ENCODE data around the gene COLQ. TPM values are rescaled to one million over a fixed set of nuclear protein-coding genes. Genes with fewer than 3 reads are reported as not detected.

COLQ gene
- total RNA-seq, 1 donor from 2014 or later: 1.5 TPM

DNA sequence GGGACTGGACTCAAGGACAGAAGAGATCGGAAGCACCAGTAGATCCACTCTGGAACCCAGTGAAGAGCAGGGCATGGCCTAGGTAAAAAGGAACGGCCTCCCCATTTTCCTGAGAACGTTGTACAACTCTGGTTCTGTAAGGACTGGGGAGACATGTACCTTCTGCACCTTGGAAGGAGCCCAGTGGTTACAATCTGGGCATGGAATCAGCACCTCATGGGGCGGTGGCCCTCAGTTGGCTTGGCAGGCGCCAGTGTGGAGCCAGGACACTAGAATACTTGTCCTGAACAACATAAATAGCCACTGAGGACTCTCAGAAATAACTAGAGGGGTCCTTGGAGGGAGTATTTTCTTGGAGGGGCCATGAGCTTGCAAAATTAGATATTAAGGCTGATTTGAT is 68.5 kb downstream of the COLQ start:
- peaks cover 4% of the 10 kb centered on the region for H3K36me3 Mint-ChIP-seq
- H3K27ac Mint-ChIP-seq: no peak overlapping the region
- no peak overlapping the region for H3K4me3 ChIP-seq
- H3K9me3 Mint-ChIP-seq: no peaks in the 10 kb centered on the region
- no peaks in the 10 kb centered on the region for H4K20me1 ChIP-seq (ENCODE audit: low read depth)
- no peak overlapping the region for H3K9ac ChIP-seq
- no peak overlapping the region for H2AFZ ChIP-seq (replicated peaks)
- H3K9me3 ChIP-seq (ENCODE audit: low read depth): no peaks in the 10 kb centered on the region
- H3K36me3 ChIP-seq: no peaks in the 10 kb centered on the region
- H3K4me1 Mint-ChIP-seq: peaks cover 4% of the 10 kb centered on the region
- H3K79me2 ChIP-seq (ENCODE audit: low read depth): no peaks in the 10 kb centered on the region
- DNase-seq (ENCODE audit: low spot score): no peak
- no peak overlapping the region for H3K4me3 Mint-ChIP-seq
- no peaks in the 10 kb centered on the region for H3K27me3 ChIP-seq
- H3K27ac ChIP-seq: no peak overlapping the region
- H3K27me3 Mint-ChIP-seq (ENCODE audit: insufficient read depth, low read depth): peaks cover 3% of the 10 kb centered on the region
- no peak overlapping the region for H3K4me2 ChIP-seq
- TF ChIP-seq EZH2phosphoT487 (IDR thresholded peaks at IDR 0.05) (no peak), EZH2 (IDR thresholded peaks at IDR 0.05) (no peak)
- TF ChIP-seq, protein P1, sequence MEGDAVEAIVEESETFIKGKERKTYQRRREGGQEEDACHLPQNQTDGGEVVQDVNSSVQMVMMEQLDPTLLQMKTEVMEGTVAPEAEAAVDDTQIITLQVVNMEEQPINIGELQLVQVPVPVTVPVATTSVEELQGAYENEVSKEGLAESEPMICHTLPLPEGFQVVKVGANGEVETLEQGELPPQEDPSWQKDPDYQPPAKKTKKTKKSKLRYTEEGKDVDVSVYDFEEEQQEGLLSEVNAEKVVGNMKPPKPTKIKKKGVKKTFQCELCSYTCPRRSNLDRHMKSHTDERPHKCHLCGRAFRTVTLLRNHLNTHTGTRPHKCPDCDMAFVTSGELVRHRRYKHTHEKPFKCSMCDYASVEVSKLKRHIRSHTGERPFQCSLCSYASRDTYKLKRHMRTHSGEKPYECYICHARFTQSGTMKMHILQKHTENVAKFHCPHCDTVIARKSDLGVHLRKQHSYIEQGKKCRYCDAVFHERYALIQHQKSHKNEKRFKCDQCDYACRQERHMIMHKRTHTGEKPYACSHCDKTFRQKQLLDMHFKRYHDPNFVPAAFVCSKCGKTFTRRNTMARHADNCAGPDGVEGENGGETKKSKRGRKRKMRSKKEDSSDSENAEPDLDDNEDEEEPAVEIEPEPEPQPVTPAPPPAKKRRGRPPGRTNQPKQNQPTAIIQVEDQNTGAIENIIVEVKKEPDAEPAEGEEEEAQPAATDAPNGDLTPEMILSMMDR (IDR thresholded peaks at IDR 0.05): no peak
- H3F3A ChIP-seq (ENCODE audit: low read depth): no peaks in the 10 kb centered on the region
- no peaks in the 10 kb centered on the region for H3K4me1 ChIP-seq

- peaks cover 3% of the 10 kb centered on the region for H3K27me3 Mint-ChIP-seq (ENCODE audit: insufficient read depth, low read depth)
- no peaks in the 10 kb centered on the region for H3K36me3 ChIP-seq
These were observed 69.3 kb downstream of the COLQ start for GRCh38 chr3:15452156-15452555.

DNA sequence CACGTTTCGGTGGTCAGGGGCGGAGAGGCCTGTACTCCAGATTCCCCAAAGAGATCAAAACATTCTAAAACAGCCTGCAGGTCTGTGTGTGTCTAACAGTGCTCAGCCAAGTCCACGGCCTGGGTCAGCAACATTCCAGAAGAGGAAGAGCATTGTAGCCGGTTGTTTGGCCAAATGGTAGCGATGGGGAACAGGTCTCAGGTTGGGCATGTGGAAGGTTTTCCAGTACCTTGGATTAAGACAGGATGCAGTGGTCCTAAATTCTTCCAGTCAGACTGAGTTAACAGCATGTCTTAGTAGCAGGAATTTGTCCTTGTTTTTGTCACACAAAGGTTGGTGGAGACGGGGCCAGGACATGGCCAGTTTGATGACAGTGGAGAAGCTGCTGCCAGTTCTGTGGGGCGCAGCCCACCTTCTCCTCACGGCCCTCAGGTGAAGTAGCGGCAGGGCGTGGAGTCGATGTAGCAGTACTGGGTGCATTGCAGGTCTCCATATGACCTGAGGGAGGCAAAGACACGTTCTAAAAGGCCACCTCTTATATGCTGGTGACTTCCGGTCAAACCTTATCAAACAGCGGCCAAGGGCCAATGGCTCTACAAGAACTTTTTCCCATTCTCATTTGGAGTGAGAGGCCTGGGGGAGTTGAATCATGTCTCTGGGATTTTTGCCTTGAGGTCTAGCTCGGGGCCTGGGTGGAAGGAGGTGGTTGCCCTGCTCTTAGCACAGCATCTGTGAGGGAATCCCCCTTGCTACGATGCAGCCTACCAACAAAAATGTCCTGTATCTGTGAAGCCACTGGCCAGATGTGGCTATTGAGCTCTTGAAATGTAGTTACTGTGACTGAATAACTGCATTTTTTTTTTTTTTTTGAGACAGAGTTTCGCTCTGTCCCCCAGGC is 70.0 kb downstream of the COLQ start:
- Mint-ChIP-seq H3K36me3 (peaks cover 4% of the 10 kb centered on the region), H3K27ac (no peak overlapping the region), H3K9me3 (no peaks in the 10 kb centered on the region), H3K4me1 (peaks cover 4% of the 10 kb centered on the region), H3K27me3 (ENCODE audit: insufficient read depth, low read depth) (no peaks in the 10 kb centered on the region), H3K4me3 (no peak overlapping the region)
- TF ChIP-seq, protein P1 (IDR thresholded peaks at IDR 0.05): no peak
- no peak for TF ChIP-seq EZH2 (IDR thresholded peaks at IDR 0.05)
- no peak for TF ChIP-seq EZH2phosphoT487 (IDR thresholded peaks at IDR 0.05)
- Histone ChIP-seq H3K4me2 (no peak overlapping the region), H4K20me1 (ENCODE audit: low read depth) (no peaks in the 10 kb centered on the region), H3F3A (ENCODE audit: low read depth) (no peaks in the 10 kb centered on the region), H3K4me3 (no peak overlapping the region), H2AFZ (replicated peaks) (no peak overlapping the region), H3K9ac (no peak overlapping the region), H3K79me2 (ENCODE audit: low read depth) (no peaks in the 10 kb centered on the region), H3K4me1 (no peaks in the 10 kb centered on the region), H3K36me3 (no peaks in the 10 kb centered on the region), H3K27ac (no peak overlapping the region), H3K9me3 (ENCODE audit: low read depth) (no peaks in the 10 kb centered on the region), H3K27me3 (no peaks in the 10 kb centered on the region)
- DNase-seq (ENCODE audit: low spot score): no peak

More at GRCh38 chr3:15452156-15452555, 69.3 kb downstream of the COLQ start:
- Histone ChIP-seq H3K27me3 (no peaks in the 10 kb centered on the region), H3F3A (ENCODE audit: low read depth) (no peaks in the 10 kb centered on the region), H2AFZ (replicated peaks) (no peak overlapping the region), H3K9me3 (ENCODE audit: low read depth) (no peaks in the 10 kb centered on the region), H4K20me1 (ENCODE audit: low read depth) (no peaks in the 10 kb centered on the region), H3K4me2 (no peak overlapping the region), H3K9ac (no peak overlapping the region), H3K27ac (no peak overlapping the region), H3K4me3 (no peak overlapping the region), H3K4me1 (no peaks in the 10 kb centered on the region), H3K79me2 (ENCODE audit: low read depth) (no peaks in the 10 kb centered on the region)
- H3K36me3 Mint-ChIP-seq: peaks cover 4% of the 10 kb centered on the region
- no peak overlapping the region for H3K27ac Mint-ChIP-seq
- no peaks in the 10 kb centered on the region for H3K9me3 Mint-ChIP-seq
- no peak for TF ChIP-seq EZH2phosphoT487 (IDR thresholded peaks at IDR 0.05)
- TF ChIP-seq, protein P1 (IDR thresholded peaks at IDR 0.05): no peak
- TF ChIP-seq EZH2 (IDR thresholded peaks at IDR 0.05): no peak
- peaks cover 4% of the 10 kb centered on the region for H3K4me1 Mint-ChIP-seq
- no peak overlapping the region for H3K4me3 Mint-ChIP-seq
- DNase-seq (ENCODE audit: low spot score): no peak

All from neural progenitor cell (in vitro differentiated cells).